Measurements from ENCODE around the gene RFX2. TPM values are rescaled to one million over a fixed set of nuclear protein-coding genes. Genes with fewer than 3 reads are reported as not detected.

RFX2 gene
- total RNA-seq, 1 experiment from 2014 or later: 3.7 TPM

DNA sequence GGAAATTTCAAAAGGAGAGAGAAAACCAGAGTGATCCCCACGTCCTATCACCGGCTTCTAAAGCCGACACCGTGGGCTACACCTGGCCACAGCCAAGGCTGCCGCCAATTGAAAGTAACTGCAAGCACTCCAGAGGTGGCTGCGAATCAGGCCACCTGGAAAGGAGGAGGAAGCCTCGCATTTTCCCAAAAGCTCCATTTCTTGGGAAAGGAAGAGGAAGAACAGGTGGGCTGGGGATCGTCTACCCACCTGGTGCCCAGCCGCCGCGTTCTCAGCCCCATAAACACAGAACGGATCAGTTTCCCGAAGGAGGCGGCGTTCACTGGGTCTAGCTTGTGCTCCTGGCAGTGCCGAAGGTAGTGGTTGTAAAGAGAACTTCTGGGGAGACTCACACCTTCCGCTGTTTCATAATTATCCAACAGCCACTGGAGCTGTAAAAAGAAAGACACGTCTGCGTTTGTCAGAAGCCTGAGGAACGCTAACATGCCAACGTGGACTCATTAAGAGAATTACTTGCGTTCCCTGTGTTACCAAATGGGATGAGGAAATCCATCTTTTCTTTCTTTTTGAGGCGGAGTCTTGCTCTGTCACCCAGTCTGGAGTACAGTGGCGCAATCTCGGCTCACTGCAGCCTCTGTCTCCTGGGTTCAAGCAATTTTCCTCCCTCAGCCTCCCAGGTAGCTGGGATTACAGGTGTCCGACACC, 94.3 kb downstream of the RFX2 start:
- no peak overlapping the region for H3T11ph ChIP-seq (ENCODE audit: low read length)
- H3K18ac ChIP-seq (ENCODE audit: insufficient read length, low read depth, low read length): no peak overlapping the region
- H3K4me2 ChIP-seq (ENCODE audit: insufficient read depth, insufficient read length, low read length): no peak overlapping the region
- H2BK120ac ChIP-seq (ENCODE audit: low read depth, low read length, poor library complexity, severe bottlenecking): no peak overlapping the region
- H3K14ac ChIP-seq (ENCODE audit: insufficient read depth, low read length): no peak overlapping the region
- no peaks in the 10 kb centered on the region; a peak in 1 of 7 replicates for H3K36me3 Mint-ChIP-seq (ENCODE audit: insufficient read depth in 1 of 3, low read depth in 3 of 3)
- no peak overlapping the region for H2BK12ac ChIP-seq (ENCODE audit: insufficient read length, low read depth, low read length)
- no peaks in the 10 kb centered on the region for H3K23me2 ChIP-seq (ENCODE audit: insufficient read length, low read depth, low read length, poor library complexity, severe bottlenecking)
- no peaks in the 10 kb centered on the region for H3K4me1 ChIP-seq (ENCODE audit: insufficient read depth, low read length)
- H3K9me3 Mint-ChIP-seq: no peaks in the 10 kb centered on the region
- no peak overlapping the region for H3K27ac Mint-ChIP-seq
- no peaks in the 10 kb centered on the region for H3K79me2 ChIP-seq (ENCODE audit: insufficient read depth, low read length)
- peaks cover 0 to 19% of the 10 kb centered on the region in 2 experiments; a peak in 2 of 4 replicates for H3K4me1 Mint-ChIP-seq
- H2BK15ac ChIP-seq (ENCODE audit: low read depth, low read length): no peak overlapping the region
- H3K23ac ChIP-seq (ENCODE audit: insufficient read length, low read depth, low read length): no peak overlapping the region
- H3K4me3 Mint-ChIP-seq: no peak overlapping the region
- no peak overlapping the region for H4K8ac ChIP-seq (replicated peaks; ENCODE audit: insufficient read length, low read depth, low read length)
- no peak overlapping the region for H4K5ac ChIP-seq (ENCODE audit: insufficient read length, low read depth, low read length)
- H3K4ac ChIP-seq (ENCODE audit: low read depth, low read length): no peak overlapping the region
- no peak overlapping the region for H2BK20ac ChIP-seq (ENCODE audit: low read depth, low read length, poor library complexity, severe bottlenecking)
- TF ChIP-seq, protein P1, sequence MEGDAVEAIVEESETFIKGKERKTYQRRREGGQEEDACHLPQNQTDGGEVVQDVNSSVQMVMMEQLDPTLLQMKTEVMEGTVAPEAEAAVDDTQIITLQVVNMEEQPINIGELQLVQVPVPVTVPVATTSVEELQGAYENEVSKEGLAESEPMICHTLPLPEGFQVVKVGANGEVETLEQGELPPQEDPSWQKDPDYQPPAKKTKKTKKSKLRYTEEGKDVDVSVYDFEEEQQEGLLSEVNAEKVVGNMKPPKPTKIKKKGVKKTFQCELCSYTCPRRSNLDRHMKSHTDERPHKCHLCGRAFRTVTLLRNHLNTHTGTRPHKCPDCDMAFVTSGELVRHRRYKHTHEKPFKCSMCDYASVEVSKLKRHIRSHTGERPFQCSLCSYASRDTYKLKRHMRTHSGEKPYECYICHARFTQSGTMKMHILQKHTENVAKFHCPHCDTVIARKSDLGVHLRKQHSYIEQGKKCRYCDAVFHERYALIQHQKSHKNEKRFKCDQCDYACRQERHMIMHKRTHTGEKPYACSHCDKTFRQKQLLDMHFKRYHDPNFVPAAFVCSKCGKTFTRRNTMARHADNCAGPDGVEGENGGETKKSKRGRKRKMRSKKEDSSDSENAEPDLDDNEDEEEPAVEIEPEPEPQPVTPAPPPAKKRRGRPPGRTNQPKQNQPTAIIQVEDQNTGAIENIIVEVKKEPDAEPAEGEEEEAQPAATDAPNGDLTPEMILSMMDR (conservative IDR thresholded peaks at IDR 0.05): no peak
- H3K27me3 Mint-ChIP-seq (ENCODE audit: low read depth): peaks cover 52% of the 10 kb centered on the region
- H2BK5ac ChIP-seq (ENCODE audit: insufficient read length, low read length): no peak overlapping the region
- WGBS (ENCODE audit: extremely low coverage, insufficient read length, low lambda C conversion rate): no CpG with 5 or more reads among the region's 26 CpGs
- no peak overlapping the region for H3K27ac ChIP-seq (ENCODE audit: insufficient read length, low read depth, low read length)
- H3K56ac ChIP-seq (ENCODE audit: insufficient read length, low read depth, low read length): no peak overlapping the region
- no peaks in the 10 kb centered on the region for H4K20me1 ChIP-seq (ENCODE audit: control insufficient read depth, insufficient read depth, insufficient read length)
- H2AFZ ChIP-seq (ENCODE audit: low read length): no peak overlapping the region
- no peak for DNase-seq
- no peak overlapping the region for H2AK5ac ChIP-seq (ENCODE audit: insufficient read length, low read length)
- no peak overlapping the region for H3K9ac ChIP-seq (ENCODE audit: extremely low read depth, insufficient read length, low read length)
- no peak overlapping the region for H4K91ac ChIP-seq (ENCODE audit: insufficient read length, low read depth, low read length)
- no peaks in the 10 kb centered on the region for H3K27me3 ChIP-seq (ENCODE audit: insufficient read depth, low read length)
- H3K79me1 ChIP-seq (ENCODE audit: insufficient read depth, low read depth, low read length, poor library complexity, severe bottlenecking): no peaks in the 10 kb centered on the region
- no peaks in the 10 kb centered on the region for H3K9me3 ChIP-seq (ENCODE audit: control insufficient read depth, low read depth, low read length)
